Dendritic cell treated with granulocyte-macrophage colony-stimulating factor and Interleukin-4, amounts not matched to agents 40 ng/mL and 50 ng/mL, for 4 days (primary cell): Measurements from ENCODE around the gene LCLAT1.

ENCODE experiments used
- H3K27ac Mint-ChIP-seq: one replicate; pipeline ENCODE4 v1.8.0; 2022; ENCODE audit warnings: mild to moderate bottlenecking, mixed read lengths
- H3K27me3 Mint-ChIP-seq: one replicate; pipeline ENCODE4 v1.8.0; 2022; ENCODE audit warnings: mild to moderate bottlenecking, mixed read lengths
- H3K36me3 Mint-ChIP-seq: one replicate; pipeline ENCODE4 v1.8.0; 2022; ENCODE audit warnings: low read depth, mixed read lengths
- H3K4me1 Mint-ChIP-seq: one replicate; pipeline ENCODE4 v1.8.0; 2022; ENCODE audit warnings: low read depth, mixed read lengths
- H3K4me3 Mint-ChIP-seq: one replicate; pipeline ENCODE4 v1.8.0; 2022; ENCODE audit warnings: mild to moderate bottlenecking, moderate library complexity, mixed read lengths
- H3K9me3 Mint-ChIP-seq: one replicate; pipeline ENCODE4 v1.8.0; 2022; ENCODE audit warnings: mixed read lengths
- intact Hi-C: fragments of 100-400 bp; cut with micrococcal nuclease; formaldehyde crosslinking; loops from one replicate; pipeline ENCODE4 v1.15.0; 2022

The LCLAT1 gene

GRCh38 chr2:30412684-30413570 is 34.1 kb upstream of the LCLAT1 start:
- H3K4me1 Mint-ChIP-seq, result peaks cover 8% of the 10 kb centered on the region
- H3K27ac Mint-ChIP-seq, result no peak overlapping the region
- intact Hi-C loops, result no loop called here
- no peaks in the 10 kb centered on the region for H3K36me3 Mint-ChIP-seq
- H3K4me3 Mint-ChIP-seq, result no peak overlapping the region
- no peaks in the 10 kb centered on the region for H3K9me3 Mint-ChIP-seq
- H3K27me3 Mint-ChIP-seq, result peaks cover 19% of the 10 kb centered on the region

- Mint-ChIP-seq H3K9me3 (no peaks in the 10 kb centered on the region), H3K4me3 (no peak overlapping the region), H3K27me3 (peaks cover 11% of the 10 kb centered on the region), H3K36me3 (no peaks in the 10 kb centered on the region), H3K27ac (no peak overlapping the region), H3K4me1 (peaks cover 5% of the 10 kb centered on the region)
- intact Hi-C loops, result no loop called here
Measured at GRCh38 chr2:30414961-30415360, 32.1 kb upstream of the LCLAT1 start.

- Mint-ChIP-seq H3K4me1 (peaks cover 5% of the 10 kb centered on the region), H3K4me3 (no peak overlapping the region), H3K9me3 (no peaks in the 10 kb centered on the region), H3K27me3 (peaks cover 21% of the 10 kb centered on the region), H3K36me3 (no peaks in the 10 kb centered on the region), H3K27ac (no peak overlapping the region)
- intact Hi-C loops, result no loop called here
Measured at GRCh38 chr2:30417253-30417652, 29.8 kb upstream of the LCLAT1 start.

- H3K4me3 Mint-ChIP-seq, result no peak overlapping the region
- intact Hi-C loops, result no loop called here
- H3K27ac Mint-ChIP-seq, result no peak overlapping the region
- H3K27me3 Mint-ChIP-seq, result peaks cover 19% of the 10 kb centered on the region
- no peaks in the 10 kb centered on the region for H3K36me3 Mint-ChIP-seq
- H3K4me1 Mint-ChIP-seq, result peaks cover 14% of the 10 kb centered on the region
- no peaks in the 10 kb centered on the region for H3K9me3 Mint-ChIP-seq
Measured at GRCh38 chr2:30421026-30421603, 25.9 kb upstream of the LCLAT1 start.

GRCh38 chr2:30421604-30422443 is 25.2 kb upstream of the LCLAT1 start:
- Mint-ChIP-seq H3K27ac (no peak overlapping the region), H3K9me3 (no peaks in the 10 kb centered on the region), H3K36me3 (no peaks in the 10 kb centered on the region), H3K4me1 (peaks cover 19% of the 10 kb centered on the region), H3K27me3 (peaks cover 21% of the 10 kb centered on the region), H3K4me3 (no peak overlapping the region)
- intact Hi-C loops, result no loop called here

- intact Hi-C loops, result no loop called here
- Mint-ChIP-seq H3K36me3 (no peaks in the 10 kb centered on the region), H3K9me3 (no peaks in the 10 kb centered on the region), H3K4me3 (no peak overlapping the region), H3K27ac (no peak overlapping the region), H3K27me3 (peaks cover 22% of the 10 kb centered on the region), H3K4me1 (peaks cover 19% of the 10 kb centered on the region)
Measured at GRCh38 chr2:30422444-30423040, 24.5 kb upstream of the LCLAT1 start.

- Mint-ChIP-seq H3K4me3 (no peak overlapping the region), H3K9me3 (no peaks in the 10 kb centered on the region), H3K4me1 (peaks cover 19% of the 10 kb centered on the region), H3K27me3 (peaks cover 22% of the 10 kb centered on the region), H3K27ac (no peak overlapping the region), H3K36me3 (no peaks in the 10 kb centered on the region)
- intact Hi-C loops, result no loop called here
Measured at GRCh38 chr2:30424231-30424630, 22.8 kb upstream of the LCLAT1 start.

GRCh38 chr2:30425326-30425725 is 21.7 kb upstream of the LCLAT1 start:
- Mint-ChIP-seq H3K36me3 (no peaks in the 10 kb centered on the region), H3K4me3 (no peak overlapping the region), H3K27me3 (peaks cover 22% of the 10 kb centered on the region), H3K9me3 (no peaks in the 10 kb centered on the region), H3K4me1 (peaks cover 19% of the 10 kb centered on the region), H3K27ac (no peak overlapping the region)
- intact Hi-C loops, result no loop called here

- Mint-ChIP-seq H3K27me3 (peaks cover 14% of the 10 kb centered on the region), H3K36me3 (no peaks in the 10 kb centered on the region), H3K4me1 (peaks cover 8% of the 10 kb centered on the region), H3K27ac (no peak overlapping the region), H3K4me3 (no peak overlapping the region), H3K9me3 (no peaks in the 10 kb centered on the region)
- intact Hi-C loops, result no loop called here
Measured at GRCh38 chr2:30427606-30428347, 19.3 kb upstream of the LCLAT1 start.

- H3K36me3 Mint-ChIP-seq, result no peaks in the 10 kb centered on the region
- H3K27ac Mint-ChIP-seq, result no peak overlapping the region
- H3K9me3 Mint-ChIP-seq, result no peaks in the 10 kb centered on the region
- H3K4me3 Mint-ChIP-seq, result no peak overlapping the region
- peaks cover 7% of the 10 kb centered on the region for H3K4me1 Mint-ChIP-seq
- intact Hi-C loops, result no loop called here
- H3K27me3 Mint-ChIP-seq, result peaks cover 17% of the 10 kb centered on the region
Measured at GRCh38 chr2:30428348-30428662, 18.7 kb upstream of the LCLAT1 start.

- intact Hi-C loops, result no loop called here
- Mint-ChIP-seq H3K4me1 (peaks cover 7% of the 10 kb centered on the region), H3K27ac (no peak overlapping the region), H3K9me3 (no peaks in the 10 kb centered on the region), H3K36me3 (no peaks in the 10 kb centered on the region), H3K4me3 (no peak overlapping the region), H3K27me3 (peaks cover 22% of the 10 kb centered on the region)
Measured at GRCh38 chr2:30428827-30429461, 18.1 kb upstream of the LCLAT1 start.

GRCh38 chr2:30433541-30434299 is 13.3 kb upstream of the LCLAT1 start:
- peaks cover 18% of the 10 kb centered on the region for H3K27me3 Mint-ChIP-seq
- no peak overlapping the region for H3K27ac Mint-ChIP-seq
- intact Hi-C loops, result no loop called here
- H3K4me1 Mint-ChIP-seq, result peaks cover 14% of the 10 kb centered on the region
- H3K36me3 Mint-ChIP-seq, result no peaks in the 10 kb centered on the region
- H3K9me3 Mint-ChIP-seq, result no peaks in the 10 kb centered on the region
- H3K4me3 Mint-ChIP-seq, result no peak overlapping the region
